K562 (cell line): ENCODE measurements around the gene ABCA8. TPM values are rescaled to one million over a fixed set of nuclear protein-coding genes. Genes with fewer than 3 reads are reported as not detected.
A peak's percentile ranks its signal among the peaks of the same experiment; 100 is the strongest.

Experiments used
- ARNT ChIP-seq, 2 experiments: fragments of 450-650 bp; IDR thresholded peaks; 2 replicates each; pipeline ENCODE4 v1.6.1; 2016; ENCODE audit warnings: mild to moderate bottlenecking in 1 of 2
- C11orf30 ChIP-seq: fragments of 450-650 bp; IDR thresholded peaks from 2 replicates; pipeline ENCODE4 v1.6.1; 2016; ENCODE audit warnings: low read depth, mild to moderate bottlenecking
- CBX8 ChIP-seq: fragments of 200-600 bp; sonication (generic); IDR thresholded peaks from 2 replicates; pipeline ENCODE4 v1.6.1; 2012; ENCODE audit warnings: borderline replicate concordance, mixed run types, low read depth, mild to moderate bottlenecking, moderate library complexity, mixed read lengths, low read length, control low read depth, inconsistent platforms; ENCODE audit not compliant: poor library complexity, severe bottlenecking; ENCODE audit errors: extremely low read depth
- CTBP1 ChIP-seq: fragments of 450-650 bp; IDR thresholded peaks from 2 replicates; pipeline ENCODE4 v1.6.1; 2016; ENCODE audit warnings: borderline replicate concordance
- KLF16 ChIP-seq: IDR thresholded peaks from 2 replicates; pipeline ENCODE4 v1.6.1; 2016; ENCODE audit warnings: antibody characterized with exemption
- MAZ ChIP-seq, 2 experiments: fragments of 450-650 bp in 1 of 2; sonication (generic) in 1 of 2; formaldehyde crosslinking; IDR thresholded peaks in 1 of 2; conservative IDR thresholded peaks in 1 of 2; 2 replicates each; pipeline versions ENCODE4 v1.4.0 to v1.5.0; 2020; ENCODE audit warnings: mild to moderate bottlenecking in 1 of 2, missing genetic modification reagents in 1 of 2
- MEIS2 ChIP-seq: fragments of 450-650 bp; IDR thresholded peaks from 2 replicates; pipeline ENCODE4 v1.6.1; 2014; ENCODE audit warnings: mild to moderate bottlenecking; ENCODE audit not compliant: partially characterized antibody
- MTA2 ChIP-seq: fragments of 450-650 bp; IDR thresholded peaks from 2 replicates; pipeline ENCODE4 v1.6.1; 2016; ENCODE audit warnings: low read depth
- NRF1 ChIP-seq, 2 experiments: fragments of 450-650 bp; IDR thresholded peaks in 1 of 2; conservative IDR thresholded peaks in 1 of 2; 2 replicates each; pipeline ENCODE4 v1.6.1; 2014; ENCODE audit warnings: mild to moderate bottlenecking in 2 of 2
- PHF8 ChIP-seq: fragments of 200-600 bp; sonication (generic); IDR thresholded peaks from 2 replicates; pipeline ENCODE4 v1.6.1; 2012; ENCODE audit warnings: mixed run types, mild to moderate bottlenecking, inconsistent platforms, low read length, moderate library complexity, borderline replicate concordance
- PYGO2 ChIP-seq: fragments of 450-650 bp; IDR thresholded peaks from 2 replicates; pipeline ENCODE4 v1.6.1; 2016; ENCODE audit warnings: mild to moderate bottlenecking, missing genetic modification characterization, moderate library complexity, missing compliant biosample characterization
- RNF219 ChIP-seq: fragments of 250-450 bp; sonication (Bioruptor Pico); IDR thresholded peaks from 2 replicates; pipeline ENCODE4 v1.5.0; 2022; ENCODE audit warnings: mild to moderate bottlenecking
- SMARCA5 ChIP-seq: fragments of 450-650 bp; IDR thresholded peaks from 2 replicates; pipeline ENCODE4 v1.6.1; 2016
- TCFL5 ChIP-seq: fragments of 250-450 bp; sonication (Bioruptor Pico); conservative IDR thresholded peaks from 2 replicates; pipeline ENCODE4 v1.6.1; 2021; ENCODE audit warnings: mild to moderate bottlenecking, moderate library complexity, matching md5 sums
- XRCC5 ChIP-seq: fragments of 200-400 bp; formaldehyde crosslinking; IDR thresholded peaks from 2 replicates; pipeline ENCODE4 v1.6.1; 2017; ENCODE audit warnings: low read depth, mild to moderate bottlenecking, low read length
- ZBTB1 ChIP-seq: sonication (generic); formaldehyde crosslinking; IDR thresholded peaks from 2 replicates; pipeline ENCODE4 v1.8.1; 2023; ENCODE audit warnings: missing genetic modification reagents, low read depth, mild to moderate bottlenecking, borderline replicate concordance
- ZNF232 ChIP-seq: sonication (generic); formaldehyde crosslinking; IDR thresholded peaks from 2 replicates; pipeline ENCODE4 v1.8.0; 2022; ENCODE audit warnings: mild to moderate bottlenecking, missing genetic modification reagents
- ZNF592 ChIP-seq: fragments of 450-650 bp; IDR thresholded peaks from 2 replicates; pipeline ENCODE4 v1.6.1; 2017; ENCODE audit warnings: antibody characterized with exemption, mild to moderate bottlenecking
- polyA plus RNA-seq, 8 experiments: library from polyadenylated mRNA; depleted of rRNA in 4 of 8; stranded (reverse) in 5 of 8; unstranded in 3 of 8; fragments of >200 nt; fragmentation: Nextera tagmentation in 2 of 8; fragmentation: Illumina TruSeq in 1 of 8; extraction: Ambion mirVana in 2 of 8; extraction: Trizol in 1 of 8; gene quantifications; 2 replicates each; pipeline versions ENCODE4 v1.2.1 to v1.2.3, GENCODE V29; 2011 to 2014; ENCODE audit warnings: inconsistent platforms in 1 of 8, missing spikeins in 1 of 8
- total RNA-seq, 7 experiments: library from RNA; depleted of rRNA in 6 of 7; stranded (reverse); fragments of >200 nt in 6 of 7; fragmentation: Illumina TruSeq in 2 of 7; extraction: Trizol in 2 of 7; gene quantifications; 2 replicates each; pipeline versions ENCODE4 v1.2.1 to v1.2.3, GENCODE V29; 2011 to 2021; ENCODE audit warnings: low replicate concordance in 1 of 7
- TF ChIP-seq, protein P1 (sequence below), 2 experiments: fragments of 250-450 bp in 1 of 2; fragments of 450-650 bp in 1 of 2; sonication (Bioruptor Pico) in 1 of 2; IDR thresholded peaks; 2 replicates each; pipeline versions ENCODE4 v1.6.1 to v1.8.0; 2016 to 2021; ENCODE audit warnings: mild to moderate bottlenecking in 2 of 2, moderate library complexity in 2 of 2, missing compliant biosample characterization in 1 of 2, missing genetic modification characterization in 1 of 2
- TF ChIP-seq, protein P2 (sequence below): IDR thresholded peaks from 3 replicates; pipeline ENCODE4 v1.6.1; 2011; ENCODE audit warnings: borderline replicate concordance, mild to moderate bottlenecking; ENCODE audit not compliant: insufficient read length, insufficient read depth

Gene ABCA8
- total and polyA plus RNA-seq, 9 of the 15 experiments (the other 6 are each of a cell fraction or from before 2014, with no cell fraction given), result 1.8 to 13.2 (median 12.0) TPM

GRCh38 chr17:68955181-68955841 lies at the start of gene ABCA8 (continued):
- no peak for TF ChIP-seq CBX8
- TF ChIP-seq, protein P1, sequence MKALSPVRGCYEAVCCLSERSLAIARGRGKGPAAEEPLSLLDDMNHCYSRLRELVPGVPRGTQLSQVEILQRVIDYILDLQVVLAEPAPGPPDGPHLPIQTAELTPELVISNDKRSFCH (CRISPR knock-in tag; IDR thresholded peaks at IDR 0.05), result no peak
- TF ChIP-seq, protein P1 (tag; IDR thresholded peaks at IDR 0.05), result no peak
- TF ChIP-seq XRCC5, result no peak
- TF ChIP-seq ZNF592, result no peak
- no peak for TF ChIP-seq PYGO2 (tag)
- TF ChIP-seq NRF1 (conservative IDR thresholded peaks at IDR 0.05 in 1 of 2, IDR thresholded peaks at IDR 0.05 in 1 of 2), result no peak
- no peak for TF ChIP-seq ZNF232 (CRISPR knock-in tag)
- no peak for TF ChIP-seq SMARCA5
- TF ChIP-seq TCFL5, result no peak
- TF ChIP-seq MTA2, result no peak
- TF ChIP-seq C11orf30, result peak; percentile 48
- no peak for TF ChIP-seq ZBTB1
- no peak for TF ChIP-seq CTBP1
- no peak for TF ChIP-seq MEIS2
- no peak for TF ChIP-seq MAZ (CRISPR knock-in tag; conservative IDR thresholded peaks at IDR 0.05 in 1 of 2, IDR thresholded peaks at IDR 0.05 in 1 of 2)
- TF ChIP-seq RNF219 (CRISPR knock-in tag), result no peak
- no peak for TF ChIP-seq KLF16
- TF ChIP-seq ARNT (IDR thresholded peaks at IDR 0.05), result no peak
- peak; percentile 29; the same call in 1 of the 2 replicates for TF ChIP-seq PHF8
- TF ChIP-seq, protein P2, sequence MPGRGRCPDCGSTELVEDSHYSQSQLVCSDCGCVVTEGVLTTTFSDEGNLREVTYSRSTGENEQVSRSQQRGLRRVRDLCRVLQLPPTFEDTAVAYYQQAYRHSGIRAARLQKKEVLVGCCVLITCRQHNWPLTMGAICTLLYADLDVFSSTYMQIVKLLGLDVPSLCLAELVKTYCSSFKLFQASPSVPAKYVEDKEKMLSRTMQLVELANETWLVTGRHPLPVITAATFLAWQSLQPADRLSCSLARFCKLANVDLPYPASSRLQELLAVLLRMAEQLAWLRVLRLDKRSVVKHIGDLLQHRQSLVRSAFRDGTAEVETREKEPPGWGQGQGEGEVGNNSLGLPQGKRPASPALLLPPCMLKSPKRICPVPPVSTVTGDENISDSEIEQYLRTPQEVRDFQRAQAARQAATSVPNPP, result no peak
